ENCODE results near the gene CCDC63. TPM values are rescaled to one million over a fixed set of nuclear protein-coding genes. Genes with fewer than 3 reads are reported as not detected.

CCDC63 gene
- total RNA-seq, 1 donor from 2014 or later: not detected

- Histone ChIP-seq H3K4me3 (no peak overlapping the region), H3K4me1 (no peaks in the 10 kb centered on the region), H3K36me3 (no peaks in the 10 kb centered on the region), H3K9me3 (no peaks in the 10 kb centered on the region), H3K27ac (no peak overlapping the region), H3K27me3 (ENCODE audit: low read depth) (peaks cover 7% of the 10 kb centered on the region)
- DNase-seq (no peak), ATAC-seq (no peak)
- intact Hi-C loops (cut with DNase I): no loop called here
- no peak for TF ChIP-seq CTCF (IDR thresholded peaks at IDR 0.05)
Observed at GRCh38 chr12:110818511-110818910, 28.3 kb upstream of the CCDC63 start.

- H3K9me3 ChIP-seq: no peaks in the 10 kb centered on the region
- no peaks in the 10 kb centered on the region for H3K4me1 ChIP-seq
- intact Hi-C loops (cut with DNase I): no loop called here
- H3K36me3 ChIP-seq: no peaks in the 10 kb centered on the region
- no peak for ATAC-seq
- H3K4me3 ChIP-seq: no peak overlapping the region
- H3K27me3 ChIP-seq (ENCODE audit: low read depth): peaks cover under 1% of the 10 kb centered on the region
- no peak overlapping the region for H3K27ac ChIP-seq
- no peak for DNase-seq
- no peak for TF ChIP-seq CTCF (IDR thresholded peaks at IDR 0.05)
Observed at GRCh38 chr12:110819150-110819549, 27.6 kb upstream of the CCDC63 start.

GRCh38 chr12:110819646-110820045, 27.1 kb upstream of the CCDC63 start:
- H3K9me3 ChIP-seq: no peaks in the 10 kb centered on the region
- intact Hi-C loops (cut with DNase I): no loop called here
- ATAC-seq (no peak), DNase-seq (no peak)
- no peak overlapping the region for H3K4me3 ChIP-seq
- TF ChIP-seq CTCF (IDR thresholded peaks at IDR 0.05): no peak
- H3K36me3 ChIP-seq: no peaks in the 10 kb centered on the region
- no peaks in the 10 kb centered on the region for H3K4me1 ChIP-seq
- H3K27ac ChIP-seq: no peak overlapping the region
- H3K27me3 ChIP-seq (ENCODE audit: low read depth): no peaks in the 10 kb centered on the region

- H3K9me3 ChIP-seq: no peaks in the 10 kb centered on the region
- intact Hi-C loops (cut with DNase I): no loop called here
Observed at GRCh38 chr12:110821917-110822316, 24.9 kb upstream of the CCDC63 start.

GRCh38 chr12:110822821-110823415, 23.9 kb upstream of the CCDC63 start:
- ATAC-seq: no peak
- no peaks in the 10 kb centered on the region for H3K9me3 ChIP-seq
- no peaks in the 10 kb centered on the region for H3K27me3 ChIP-seq (ENCODE audit: low read depth)
- no peak for TF ChIP-seq CTCF (IDR thresholded peaks at IDR 0.05)
- no peak overlapping the region for H3K27ac ChIP-seq
- no peak overlapping the region for H3K4me3 ChIP-seq
- intact Hi-C loops (cut with DNase I): no loop called here
- no peaks in the 10 kb centered on the region for H3K36me3 ChIP-seq
- DNase-seq: no peak
- H3K4me1 ChIP-seq: no peaks in the 10 kb centered on the region

More at GRCh38 chr12:110821917-110822316, 24.9 kb upstream of the CCDC63 start:
- TF ChIP-seq CTCF (IDR thresholded peaks at IDR 0.05): no peak
- Histone ChIP-seq H3K27me3 (ENCODE audit: low read depth) (no peaks in the 10 kb centered on the region), H3K27ac (no peak overlapping the region), H3K36me3 (no peaks in the 10 kb centered on the region), H3K4me1 (no peaks in the 10 kb centered on the region), H3K4me3 (no peak overlapping the region)
- no peak for DNase-seq
- no peak for ATAC-seq

Measured in lower lobe of right lung (tissue), 2 donors.